Upper lobe of left lung (tissue), 4 donors: ENCODE results near the gene PSMD5.

Experiments
- POLR2A ChIP-seq, 4 donors: fragments of 450-650 bp; IDR thresholded peaks; one replicate each; pipeline ENCODE4 v1.5.1; 2016 to 2017; ENCODE audit warnings: antibody characterized with exemption in 4 of 4, mild to moderate bottlenecking in 2 of 4
- POLR2AphosphoS5 ChIP-seq, 2 donors: sonication (generic); formaldehyde crosslinking; IDR thresholded peaks; one replicate each; pipeline ENCODE4 v1.5.1; 2017; ENCODE audit warnings: antibody characterized with exemption in 2 of 2
- TF ChIP-seq, protein P1 (sequence below), 6 experiments: fragments of 450-650 bp in 4 of 6; fragments of 200-600 bp in 2 of 6; sonication (generic) in 2 of 6; IDR thresholded peaks; one replicate each; pipeline ENCODE4 v1.5.1; 2016 to 2019; ENCODE audit warnings: antibody characterized with exemption in 6 of 6

DNA sequence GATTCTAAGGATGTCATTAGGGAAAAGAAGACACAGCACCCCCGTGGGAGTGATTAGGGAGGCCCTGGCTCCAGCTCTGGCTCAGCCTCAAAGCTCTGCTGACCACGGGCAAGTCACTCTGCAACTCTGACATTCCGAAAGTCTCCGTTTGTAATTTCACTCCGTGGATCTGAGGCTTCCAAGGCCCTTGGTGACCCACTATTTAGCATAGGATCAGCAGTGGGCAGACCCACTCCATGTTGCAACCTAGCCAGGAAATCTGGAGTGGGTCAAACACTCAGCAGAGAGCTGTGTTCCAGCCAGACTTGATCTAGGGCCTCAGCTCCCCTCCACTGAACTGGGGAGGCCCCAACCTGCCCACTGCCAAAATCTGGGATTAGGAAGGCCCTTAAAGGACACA, 22.5 kb upstream of the PSMD5 start:
- TF ChIP-seq POLR2A (IDR thresholded peaks at IDR 0.05) (no peak), POLR2AphosphoS5 (IDR thresholded peaks at IDR 0.05) (no peak)
- TF ChIP-seq, protein P1, sequence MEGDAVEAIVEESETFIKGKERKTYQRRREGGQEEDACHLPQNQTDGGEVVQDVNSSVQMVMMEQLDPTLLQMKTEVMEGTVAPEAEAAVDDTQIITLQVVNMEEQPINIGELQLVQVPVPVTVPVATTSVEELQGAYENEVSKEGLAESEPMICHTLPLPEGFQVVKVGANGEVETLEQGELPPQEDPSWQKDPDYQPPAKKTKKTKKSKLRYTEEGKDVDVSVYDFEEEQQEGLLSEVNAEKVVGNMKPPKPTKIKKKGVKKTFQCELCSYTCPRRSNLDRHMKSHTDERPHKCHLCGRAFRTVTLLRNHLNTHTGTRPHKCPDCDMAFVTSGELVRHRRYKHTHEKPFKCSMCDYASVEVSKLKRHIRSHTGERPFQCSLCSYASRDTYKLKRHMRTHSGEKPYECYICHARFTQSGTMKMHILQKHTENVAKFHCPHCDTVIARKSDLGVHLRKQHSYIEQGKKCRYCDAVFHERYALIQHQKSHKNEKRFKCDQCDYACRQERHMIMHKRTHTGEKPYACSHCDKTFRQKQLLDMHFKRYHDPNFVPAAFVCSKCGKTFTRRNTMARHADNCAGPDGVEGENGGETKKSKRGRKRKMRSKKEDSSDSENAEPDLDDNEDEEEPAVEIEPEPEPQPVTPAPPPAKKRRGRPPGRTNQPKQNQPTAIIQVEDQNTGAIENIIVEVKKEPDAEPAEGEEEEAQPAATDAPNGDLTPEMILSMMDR (IDR thresholded peaks at IDR 0.05): no peak
